Osteocyte (in vitro differentiated cells): ENCODE measurements around the gene EDN3. TPM values are rescaled to one million over a fixed set of nuclear protein-coding genes. Genes with fewer than 3 reads are reported as not detected.

ENCODE experiments used
- DNase-seq: peaks from one replicate; pipeline ENCODE4 v3.0.0; 2021; ENCODE audit warnings: mixed read lengths; ENCODE audit not compliant: unreplicated experiment; ENCODE audit errors: extremely low spot score
- H3K27ac Mint-ChIP-seq: one replicate; pipeline ENCODE4 v1.8.0; 2021; ENCODE audit warnings: mild to moderate bottlenecking, mixed read lengths; ENCODE audit not compliant: unreplicated experiment
- H3K27me3 Mint-ChIP-seq: one replicate; pipeline ENCODE4 v1.8.0; 2021; ENCODE audit warnings: mixed read lengths; ENCODE audit not compliant: unreplicated experiment
- H3K36me3 Mint-ChIP-seq: one replicate; pipeline ENCODE4 v1.8.0; 2021; ENCODE audit warnings: mixed read lengths; ENCODE audit not compliant: unreplicated experiment
- H3K4me1 Mint-ChIP-seq: one replicate; pipeline ENCODE4 v1.8.0; 2021; ENCODE audit warnings: mixed read lengths; ENCODE audit not compliant: unreplicated experiment
- H3K4me3 Mint-ChIP-seq: one replicate; pipeline ENCODE4 v1.8.0; 2021; ENCODE audit warnings: mild to moderate bottlenecking, moderate library complexity, mixed read lengths; ENCODE audit not compliant: unreplicated experiment
- H3K9me3 Mint-ChIP-seq: one replicate; pipeline ENCODE4 v1.8.0; 2021; ENCODE audit warnings: mixed read lengths; ENCODE audit not compliant: unreplicated experiment
- total RNA-seq: library from RNA; stranded (reverse); gene quantifications from 2 replicates; pipeline ENCODE4 v1.2.1, GENCODE V29; 2021
- TF ChIP-seq, protein P1 (sequence below): fragments of 200-600 bp; sonication (generic); IDR thresholded peaks from 2 replicates; pipeline ENCODE4 v1.5.0; 2021; ENCODE audit warnings: antibody characterized with exemption, mild to moderate bottlenecking, moderate library complexity

Gene EDN3
- total RNA-seq, 1 donor from 2014 or later: not detected

DNA sequence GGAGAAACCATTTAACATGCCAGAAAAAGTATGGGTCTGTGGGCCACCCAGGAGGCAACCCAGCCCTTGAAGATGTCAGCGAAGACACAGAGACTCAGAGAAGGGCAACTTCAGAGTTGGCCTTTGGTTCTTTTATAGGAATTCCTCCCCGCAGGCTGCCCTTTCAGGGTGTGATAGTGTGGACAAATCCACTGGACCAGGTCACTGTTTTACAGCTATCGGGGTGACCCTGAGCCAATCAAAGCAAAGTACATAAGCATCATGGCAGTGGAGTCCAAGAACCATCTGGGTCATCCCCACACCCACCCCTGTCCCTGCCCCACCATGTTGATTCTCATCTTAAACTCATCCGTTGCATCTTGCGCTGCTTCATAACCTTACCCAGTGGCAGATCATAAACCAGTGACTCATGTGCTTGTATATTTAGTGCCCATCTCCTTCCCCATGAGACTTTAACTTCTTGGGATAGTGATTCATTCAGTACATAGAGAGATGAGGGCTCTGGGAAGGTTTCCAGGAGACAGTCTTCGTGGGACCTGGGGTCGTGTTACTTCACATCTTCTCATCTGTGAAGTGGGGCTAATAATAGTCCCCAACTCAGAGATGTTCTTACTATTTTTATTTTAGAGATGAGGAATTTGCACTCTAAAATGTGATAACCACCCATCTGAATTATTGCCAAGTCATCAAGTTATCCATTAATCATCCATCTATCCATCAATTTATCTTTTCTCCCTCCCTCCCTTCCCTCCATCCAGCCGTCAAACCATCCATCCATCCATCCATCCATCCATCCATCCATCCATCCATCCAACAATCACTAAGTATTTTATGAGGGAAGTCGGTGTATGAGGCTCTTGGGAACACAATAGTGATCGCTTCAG, 51.0 kb downstream of the EDN3 start:
- TF ChIP-seq, protein P1, sequence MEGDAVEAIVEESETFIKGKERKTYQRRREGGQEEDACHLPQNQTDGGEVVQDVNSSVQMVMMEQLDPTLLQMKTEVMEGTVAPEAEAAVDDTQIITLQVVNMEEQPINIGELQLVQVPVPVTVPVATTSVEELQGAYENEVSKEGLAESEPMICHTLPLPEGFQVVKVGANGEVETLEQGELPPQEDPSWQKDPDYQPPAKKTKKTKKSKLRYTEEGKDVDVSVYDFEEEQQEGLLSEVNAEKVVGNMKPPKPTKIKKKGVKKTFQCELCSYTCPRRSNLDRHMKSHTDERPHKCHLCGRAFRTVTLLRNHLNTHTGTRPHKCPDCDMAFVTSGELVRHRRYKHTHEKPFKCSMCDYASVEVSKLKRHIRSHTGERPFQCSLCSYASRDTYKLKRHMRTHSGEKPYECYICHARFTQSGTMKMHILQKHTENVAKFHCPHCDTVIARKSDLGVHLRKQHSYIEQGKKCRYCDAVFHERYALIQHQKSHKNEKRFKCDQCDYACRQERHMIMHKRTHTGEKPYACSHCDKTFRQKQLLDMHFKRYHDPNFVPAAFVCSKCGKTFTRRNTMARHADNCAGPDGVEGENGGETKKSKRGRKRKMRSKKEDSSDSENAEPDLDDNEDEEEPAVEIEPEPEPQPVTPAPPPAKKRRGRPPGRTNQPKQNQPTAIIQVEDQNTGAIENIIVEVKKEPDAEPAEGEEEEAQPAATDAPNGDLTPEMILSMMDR: no peak
- no peaks in the 10 kb centered on the region for H3K4me1 Mint-ChIP-seq

DNA sequence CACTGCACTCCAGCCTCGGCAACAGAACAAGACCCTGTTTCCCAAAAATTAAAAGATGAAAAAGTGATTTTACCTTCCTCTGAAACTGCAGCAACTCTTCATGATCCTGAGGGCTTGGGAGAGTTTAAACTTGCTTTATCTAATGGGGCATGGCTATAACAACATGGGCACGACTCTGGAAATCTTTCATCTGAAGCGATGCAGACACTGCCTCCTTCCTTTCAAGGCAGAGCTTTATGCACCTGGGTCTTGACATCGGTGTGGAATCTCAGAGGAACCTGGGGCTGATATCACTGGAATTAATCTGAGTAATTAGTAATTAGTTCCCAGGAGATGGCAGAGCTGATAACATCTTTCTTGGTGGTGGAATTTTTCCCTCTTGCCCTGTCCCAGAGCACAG, 52.1 kb downstream of the EDN3 start:
- H3K27ac Mint-ChIP-seq: no peak overlapping the region
- H3K9me3 Mint-ChIP-seq: no peaks in the 10 kb centered on the region
- H3K36me3 Mint-ChIP-seq: no peaks in the 10 kb centered on the region
- DNase-seq: no peak
- TF ChIP-seq, protein P1: no peak
- no peaks in the 10 kb centered on the region for H3K4me1 Mint-ChIP-seq
- H3K4me3 Mint-ChIP-seq: no peak overlapping the region
- no peaks in the 10 kb centered on the region for H3K27me3 Mint-ChIP-seq

More for the DNA sequence above, 51.0 kb downstream of the EDN3 start:
- no peak overlapping the region for H3K4me3 Mint-ChIP-seq
- H3K36me3 Mint-ChIP-seq: no peaks in the 10 kb centered on the region
- H3K27ac Mint-ChIP-seq: no peak overlapping the region
- H3K9me3 Mint-ChIP-seq: no peaks in the 10 kb centered on the region
- no peak for DNase-seq
- no peaks in the 10 kb centered on the region for H3K27me3 Mint-ChIP-seq

DNA sequence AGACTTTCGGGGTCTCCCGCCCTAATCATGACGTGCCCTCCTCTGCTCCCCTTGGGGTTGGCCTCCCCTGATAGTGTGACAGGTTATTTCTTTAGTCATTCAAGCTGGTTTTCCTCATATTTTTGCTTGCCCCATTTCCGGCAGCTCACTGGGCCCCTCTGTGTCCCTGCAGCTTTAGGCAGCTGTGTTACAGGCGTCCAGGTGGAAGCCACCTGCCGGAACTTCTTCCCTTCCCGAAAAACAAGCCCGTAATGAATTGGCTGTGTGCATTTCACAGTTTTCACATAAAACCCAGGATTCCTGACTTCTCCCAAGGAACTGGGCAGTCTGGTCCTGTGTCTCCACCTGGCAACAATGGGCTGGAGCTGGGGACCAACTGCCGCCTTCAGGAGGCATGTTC, 52.6 kb downstream of the EDN3 start:
- DNase-seq: no peak
- TF ChIP-seq, protein P1: no peak
- no peak overlapping the region for H3K27ac Mint-ChIP-seq
- no peak overlapping the region for H3K4me3 Mint-ChIP-seq
- no peaks in the 10 kb centered on the region for H3K4me1 Mint-ChIP-seq
- H3K9me3 Mint-ChIP-seq: no peaks in the 10 kb centered on the region
- H3K27me3 Mint-ChIP-seq: no peaks in the 10 kb centered on the region
- H3K36me3 Mint-ChIP-seq: no peaks in the 10 kb centered on the region

DNA sequence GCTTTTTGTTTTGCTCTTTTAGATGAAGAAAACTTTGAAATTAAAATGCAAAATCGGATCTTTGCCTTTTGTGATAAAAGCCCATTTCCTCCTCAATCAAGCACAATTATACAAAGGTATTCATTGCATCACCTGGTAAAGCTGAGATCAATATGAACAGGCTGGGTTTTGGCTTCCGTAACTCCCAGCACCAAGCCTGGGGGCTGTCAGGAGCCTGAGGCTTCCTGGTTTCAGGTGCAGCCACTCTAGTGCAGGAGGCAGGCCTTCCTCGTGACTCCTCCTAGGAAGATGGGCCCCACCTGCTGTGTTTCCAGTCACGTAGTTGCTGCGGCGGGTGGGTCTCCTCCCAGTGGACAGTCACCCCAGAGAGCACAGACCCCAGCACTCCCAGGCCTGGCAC, 54.0 kb downstream of the EDN3 start:
- Mint-ChIP-seq H3K36me3 (no peaks in the 10 kb centered on the region), H3K27ac (no peak overlapping the region), H3K4me3 (no peak overlapping the region), H3K4me1 (no peaks in the 10 kb centered on the region), H3K9me3 (no peaks in the 10 kb centered on the region), H3K27me3 (no peaks in the 10 kb centered on the region)
- TF ChIP-seq, protein P1: no peak
- no peak for DNase-seq

DNA sequence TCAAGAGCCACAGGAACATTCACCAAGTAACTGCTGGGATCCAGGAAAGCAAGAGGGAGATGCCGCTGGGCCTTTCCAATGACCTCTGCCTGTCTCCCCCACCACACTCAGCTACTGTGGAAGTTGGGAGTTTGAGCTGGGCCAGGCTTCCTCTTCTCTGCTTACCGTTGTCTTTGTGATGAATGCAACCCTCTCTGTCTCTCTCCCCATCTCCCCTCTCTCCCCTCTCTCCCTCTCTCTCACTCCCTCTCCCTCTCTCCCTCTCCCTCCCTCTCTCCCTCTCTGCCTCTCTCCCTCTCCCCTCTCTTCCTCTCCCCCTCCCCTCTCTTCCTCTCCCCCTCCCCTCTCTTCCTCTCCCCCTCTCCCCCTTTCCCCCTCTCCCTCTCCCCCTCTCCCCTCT, 54.8 kb downstream of the EDN3 start:
- H3K27me3 Mint-ChIP-seq: no peaks in the 10 kb centered on the region
- H3K4me3 Mint-ChIP-seq: no peak overlapping the region
- no peak overlapping the region for H3K27ac Mint-ChIP-seq
- no peaks in the 10 kb centered on the region for H3K9me3 Mint-ChIP-seq
- no peaks in the 10 kb centered on the region for H3K36me3 Mint-ChIP-seq
- no peak for DNase-seq
- no peaks in the 10 kb centered on the region for H3K4me1 Mint-ChIP-seq
- TF ChIP-seq, protein P1: no peak
